Glomerular visceral epithelial cell (primary cell): ENCODE results near the gene PSMA6.
A peak's percentile ranks its signal among the peaks of the same experiment; 100 is the strongest.
"Not testable (repeated sequence)": the region's sequence is repeated elsewhere in the genome, so short reads cannot be mapped to it uniquely, and the experiment has no call there.

Experiments used
- DNase-seq: peaks from one replicate; pipeline ENCODE4 v3.0.0-alpha.2; 2016; ENCODE audit errors: extremely low spot score

The PSMA6 gene

DNA sequence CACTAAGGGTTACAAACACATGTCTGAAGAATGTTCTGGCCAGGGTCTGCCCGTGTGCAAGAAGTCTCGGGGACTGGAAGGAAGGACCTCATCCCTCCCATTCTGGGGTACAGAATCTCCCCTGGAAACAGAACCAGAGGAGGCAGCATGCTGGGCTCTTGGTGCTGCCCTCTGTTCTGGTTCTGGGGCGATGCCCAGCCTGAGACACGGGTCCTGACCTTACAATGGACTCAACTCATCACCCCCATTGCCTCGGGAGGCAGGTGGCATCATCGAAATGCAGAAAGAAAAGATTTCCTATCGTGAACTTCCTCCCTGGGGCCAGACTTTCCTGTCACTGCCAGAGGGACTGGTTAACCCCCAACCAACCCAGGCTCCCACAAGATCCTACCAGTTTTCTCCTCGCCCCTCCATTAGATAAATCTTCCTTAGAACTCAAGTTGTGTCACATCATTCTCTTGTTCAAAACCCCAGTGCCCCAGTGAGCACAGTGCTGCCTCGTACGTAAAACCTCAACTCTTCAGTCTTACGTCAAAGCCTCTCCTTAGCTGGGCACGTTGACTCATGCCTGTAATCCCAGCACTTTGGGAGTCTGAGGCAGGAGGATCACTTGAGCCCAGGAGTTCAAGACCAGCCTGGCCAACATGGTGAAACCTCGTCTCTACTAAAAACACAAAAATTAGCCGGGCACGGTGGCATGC is 52.1 kb downstream of the PSMA6 start:
- no peak for DNase-seq

DNA sequence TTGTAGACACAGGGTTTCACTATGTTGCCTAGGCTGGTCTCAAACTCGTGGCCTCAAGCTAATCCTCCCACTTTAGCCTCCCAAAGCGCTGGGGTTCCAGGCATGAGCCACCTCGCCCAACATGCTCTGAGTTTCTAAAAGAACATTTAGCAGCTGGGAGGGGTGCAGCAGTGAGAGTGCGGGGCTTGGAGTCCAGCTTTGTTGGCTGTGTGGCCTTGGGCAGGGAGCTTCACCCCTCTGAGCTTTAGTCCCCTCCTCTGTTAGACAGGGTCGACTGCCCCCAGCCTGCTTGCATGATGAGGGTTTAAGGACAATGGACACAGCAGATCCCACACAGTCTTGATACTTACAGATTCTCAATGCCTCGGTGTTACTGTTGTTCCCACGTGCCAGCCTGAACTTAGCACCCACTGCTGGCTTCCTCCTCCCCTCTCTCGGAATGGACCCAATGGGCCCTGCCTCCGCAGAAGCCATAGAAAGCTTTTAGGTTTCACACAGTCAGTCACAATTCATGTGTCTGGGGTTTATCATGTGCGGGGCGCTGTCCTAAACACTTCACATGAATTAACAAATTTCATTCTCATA is 54.6 kb downstream of the PSMA6 start:
- no peak for DNase-seq

DNA sequence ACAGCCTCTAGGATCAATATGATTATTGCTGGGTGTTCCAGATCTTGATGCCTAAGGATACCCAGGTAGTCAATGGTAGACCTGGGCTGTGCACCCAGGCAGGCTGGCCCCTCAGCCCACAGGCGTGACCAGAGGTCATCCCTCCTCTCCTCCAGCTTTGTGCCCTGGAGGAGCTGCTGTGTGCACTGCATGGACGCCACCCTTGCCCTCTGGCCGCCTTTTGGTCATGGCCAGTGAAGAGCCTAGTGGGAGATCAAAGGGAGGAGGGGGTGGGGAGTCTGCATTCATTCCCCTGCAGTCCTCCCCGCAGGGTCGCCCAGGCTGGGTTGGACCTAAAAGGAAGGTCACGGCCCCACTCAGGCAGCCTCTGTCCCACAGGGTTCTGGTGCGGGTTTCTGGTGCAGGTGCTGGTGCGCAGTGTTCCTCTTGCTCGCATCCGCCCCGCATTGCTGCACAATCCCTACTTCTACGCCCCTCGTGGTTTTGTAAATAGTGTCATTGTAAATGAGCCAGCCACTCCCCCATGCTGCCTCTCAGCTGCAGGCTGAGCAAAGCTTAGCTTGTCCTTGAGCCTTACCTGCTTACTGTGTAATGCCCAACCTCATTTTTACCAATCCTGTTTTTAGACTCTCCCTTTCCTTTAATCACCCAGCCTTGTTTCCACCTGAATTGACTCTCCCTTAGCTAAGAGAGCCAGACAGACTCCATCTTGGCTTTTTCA is 55.3 kb downstream of the PSMA6 start:
- no peak for DNase-seq

DNA sequence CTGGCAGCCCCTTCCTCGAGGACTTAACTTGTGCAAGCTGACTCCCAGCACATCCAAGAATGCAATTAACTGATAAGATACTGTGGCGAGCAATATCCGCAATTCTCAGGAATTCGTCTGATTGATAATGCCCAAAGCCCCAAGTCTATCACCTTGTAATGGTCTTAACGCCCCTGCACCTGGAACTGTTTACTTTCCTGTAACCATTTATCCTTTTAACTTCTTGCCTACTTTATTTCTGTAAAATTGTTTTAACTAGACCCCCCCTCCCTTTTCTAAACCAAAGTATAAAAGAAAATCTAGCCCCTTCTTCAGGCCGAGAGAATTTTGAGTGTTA is 55.8 kb downstream of the PSMA6 start:
- DNase-seq, result not testable (repeated sequence)

DNA sequence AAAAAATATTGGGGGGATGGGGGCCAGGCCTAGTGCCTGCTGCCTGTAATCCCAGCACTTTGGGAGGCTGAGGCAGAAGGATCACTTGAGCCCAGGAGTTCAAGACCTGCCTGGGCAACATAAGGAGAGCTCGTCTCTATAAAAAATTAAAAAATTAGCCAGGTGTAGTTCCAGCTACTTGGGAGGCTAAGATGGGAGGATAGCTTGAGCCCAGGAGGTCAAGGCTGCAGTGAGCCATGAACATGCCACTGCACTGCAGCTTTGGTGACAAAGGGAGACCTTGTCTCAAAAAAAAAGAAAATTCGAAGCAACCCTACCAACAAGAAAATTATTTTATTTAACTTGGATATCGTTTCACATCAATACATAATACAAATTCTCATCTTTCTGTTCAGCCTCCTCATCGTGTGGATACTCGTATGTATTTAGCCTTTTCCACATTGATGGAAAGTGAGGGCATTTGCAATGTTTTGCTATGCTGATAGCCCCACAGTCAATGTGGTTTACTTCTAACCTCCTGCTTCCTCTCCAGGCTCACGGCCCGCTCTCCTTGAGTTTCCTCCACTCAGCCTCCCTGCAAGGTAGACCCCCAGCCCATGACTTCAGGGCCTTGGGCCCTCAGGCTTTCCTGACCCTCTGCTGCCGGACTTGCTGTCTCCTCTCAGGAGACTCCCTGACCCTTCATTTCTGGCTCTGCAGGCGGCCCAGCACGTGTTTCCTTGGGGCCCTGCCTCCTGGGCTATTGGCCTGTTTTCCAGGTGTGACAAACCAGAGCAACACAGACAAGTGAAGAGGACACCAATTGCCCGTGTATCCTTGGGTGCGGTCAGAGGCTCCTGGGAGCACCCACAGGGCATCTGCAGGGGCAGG is 57.5 kb downstream of the PSMA6 start:
- DNase-seq, result no peak

DNA sequence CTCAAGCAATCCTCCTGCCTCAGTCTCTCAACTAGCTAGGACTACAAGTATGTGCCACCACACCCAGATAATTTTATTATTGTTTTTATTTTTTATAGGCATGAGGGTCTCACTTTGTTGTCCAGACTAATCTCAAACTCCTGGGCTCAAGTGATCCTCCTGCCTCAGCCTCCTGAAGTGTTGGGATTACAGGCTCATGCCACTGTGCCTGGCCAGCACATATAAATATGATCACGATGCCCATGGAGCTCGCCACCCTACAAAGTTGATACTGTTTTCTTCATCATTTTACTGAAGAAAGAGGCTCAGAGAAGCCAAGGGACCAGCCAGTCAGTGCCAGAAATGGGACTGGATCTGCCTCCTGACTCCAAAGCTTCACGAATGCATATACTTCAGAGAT is 59.3 kb downstream of the PSMA6 start:
- no peak for DNase-seq

DNA sequence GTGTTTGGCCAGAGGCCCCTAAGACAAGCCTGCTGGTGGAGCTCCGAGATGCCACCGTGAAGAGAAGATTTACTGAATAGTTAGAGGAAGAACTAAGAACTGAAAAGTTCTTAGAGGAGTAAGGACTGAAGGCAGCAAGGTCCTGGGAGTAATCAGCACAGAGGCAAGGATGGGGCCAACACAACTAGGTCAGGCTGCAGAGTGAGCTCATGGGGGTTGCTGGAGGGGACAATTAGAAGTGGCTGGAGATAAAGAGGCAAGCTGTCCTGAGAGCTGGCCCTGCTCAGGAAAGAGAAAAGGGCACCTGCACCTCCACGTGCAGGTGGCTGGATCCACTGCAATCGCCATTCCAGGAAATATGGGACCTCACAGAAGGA is 59.7 kb downstream of the PSMA6 start:
- DNase-seq, result no peak

DNA sequence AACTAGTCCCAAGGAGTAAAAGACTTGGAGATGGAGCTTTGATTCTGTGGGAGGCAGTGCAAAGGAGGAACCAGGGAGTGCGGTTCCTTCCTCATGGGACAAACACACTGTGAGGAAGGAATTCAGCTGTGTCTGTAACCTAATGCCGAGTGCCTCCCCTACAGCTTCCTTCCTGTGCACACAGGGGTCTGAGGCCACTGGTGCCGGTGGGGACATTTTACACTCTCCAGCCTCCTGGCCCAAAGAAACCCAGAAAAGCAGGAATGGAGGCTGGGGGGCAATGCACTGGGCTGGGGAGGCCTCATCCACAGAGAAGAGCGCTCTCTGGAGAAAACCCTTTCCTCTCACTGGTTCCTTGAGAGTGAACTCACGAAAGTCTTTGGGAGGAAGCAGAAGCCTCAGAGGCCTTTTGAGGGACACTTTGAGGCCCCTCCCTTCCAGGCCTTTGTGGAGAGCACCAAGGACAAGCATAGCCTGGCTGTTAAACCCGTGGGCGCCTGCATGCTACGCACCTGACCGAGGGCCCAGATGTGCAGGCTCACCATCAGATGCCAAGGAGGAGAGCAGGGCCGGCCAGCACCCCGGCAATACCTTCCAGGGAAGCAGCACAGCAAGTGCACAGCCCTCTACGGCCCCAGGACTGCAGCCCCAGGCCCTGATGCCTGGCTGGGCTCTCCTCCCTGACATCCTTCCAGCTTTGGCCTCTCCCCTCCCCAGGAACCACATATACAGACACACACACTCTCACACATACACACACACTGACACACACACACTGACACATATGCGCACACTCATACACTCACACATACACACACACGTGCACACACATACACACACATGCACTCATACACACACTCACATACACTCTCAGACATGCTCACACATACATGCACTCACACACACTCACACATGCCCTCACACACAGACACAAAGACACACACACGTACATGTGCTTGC is 60.4 kb downstream of the PSMA6 start:
- DNase-seq, result no peak

DNA sequence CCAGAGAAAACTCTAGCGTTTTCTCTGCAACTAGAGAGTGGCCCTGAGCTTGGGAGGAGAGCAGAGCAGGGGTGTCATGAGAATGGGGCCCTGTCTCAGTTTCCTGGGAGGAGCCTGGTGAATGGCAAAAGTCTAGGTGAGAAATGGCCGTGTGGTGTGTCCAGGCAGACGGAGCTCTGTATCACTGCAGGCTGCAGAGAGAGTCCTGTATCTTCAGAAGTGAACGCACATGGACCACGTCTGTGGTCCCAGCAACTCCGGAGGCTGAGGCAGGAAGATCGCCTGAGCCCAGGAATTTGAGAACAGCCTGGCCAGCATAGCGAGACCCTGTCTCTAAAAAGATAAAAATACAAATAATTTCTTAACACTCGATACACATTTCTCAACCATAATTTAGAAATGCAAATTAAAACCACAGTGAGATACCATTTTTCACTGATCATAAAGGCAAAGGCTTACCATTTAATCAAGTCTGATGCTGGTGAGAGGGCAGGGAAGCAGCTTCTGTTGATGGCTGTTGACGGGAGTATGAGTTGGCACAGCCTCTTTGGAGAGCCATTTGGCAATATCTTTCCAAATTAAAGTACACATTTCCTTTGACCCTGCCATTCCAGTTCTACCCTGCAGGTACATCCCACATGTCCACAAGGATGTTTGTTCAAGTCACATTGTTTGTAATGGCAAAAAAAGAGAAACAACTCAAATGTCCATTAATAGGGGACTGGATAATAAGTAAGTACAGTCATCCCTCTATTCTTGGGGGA is 61.4 kb downstream of the PSMA6 start:
- no peak for DNase-seq

DNA sequence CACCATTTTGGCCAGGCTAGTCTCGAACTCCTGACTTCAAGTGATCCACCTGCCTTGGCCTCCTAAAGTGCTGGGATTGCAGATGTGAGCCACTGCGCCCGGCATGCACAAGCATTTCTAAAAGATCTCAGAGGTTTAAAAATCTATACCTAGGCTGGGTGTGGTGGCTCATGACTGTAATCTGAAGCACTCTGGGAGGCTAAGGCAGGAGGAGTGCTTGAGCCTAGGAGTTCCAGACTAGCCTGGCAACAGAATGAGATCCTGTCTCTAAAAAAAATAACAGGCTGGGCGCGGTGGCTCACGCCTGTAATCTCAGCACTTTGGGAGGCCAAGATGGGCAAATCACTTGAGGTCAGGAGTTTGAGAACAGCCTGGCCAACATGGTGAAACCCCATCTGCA is 63.1 kb downstream of the PSMA6 start:
- DNase-seq, result not testable (repeated sequence)

DNA sequence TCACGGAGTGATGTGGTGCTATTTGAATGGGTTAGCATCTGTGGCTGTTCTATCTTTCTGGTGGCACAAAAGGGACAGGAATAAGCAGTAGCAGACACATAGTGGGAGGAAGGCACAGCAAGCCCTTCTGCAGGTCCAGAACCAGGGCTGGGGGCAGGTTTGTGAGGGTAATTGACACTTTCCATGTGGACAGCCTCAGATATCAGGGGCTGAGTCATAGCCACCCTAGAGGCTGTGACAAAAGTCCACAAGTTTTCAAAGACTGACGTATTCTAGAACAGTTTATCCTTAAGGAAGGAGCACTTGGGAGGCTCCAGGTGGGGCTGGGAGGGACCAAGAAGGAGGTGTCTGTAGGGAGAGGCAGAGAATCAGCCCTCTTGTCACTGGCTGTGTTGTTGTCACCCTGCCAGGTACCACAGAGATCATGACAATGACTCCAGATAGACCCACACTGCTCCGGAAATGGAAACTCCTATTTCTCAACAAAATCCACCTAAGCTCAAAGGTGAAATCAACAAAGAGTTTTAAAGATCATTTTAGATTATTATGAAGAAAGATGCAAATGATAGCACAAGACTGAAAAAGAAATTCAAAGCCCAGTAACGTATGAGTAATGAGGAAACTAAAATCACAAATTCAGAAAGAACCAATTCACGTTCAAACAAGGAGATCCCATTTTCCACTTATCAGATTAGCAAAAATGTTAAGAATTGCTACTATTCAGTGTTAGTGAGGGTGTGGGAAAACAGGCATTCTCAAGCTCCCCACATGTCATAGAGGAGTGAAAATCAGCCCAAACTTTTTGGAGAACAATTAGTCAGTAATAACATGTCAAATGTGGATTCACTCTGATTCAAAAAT is 64.0 kb downstream of the PSMA6 start:
- DNase-seq, result no peak

DNA sequence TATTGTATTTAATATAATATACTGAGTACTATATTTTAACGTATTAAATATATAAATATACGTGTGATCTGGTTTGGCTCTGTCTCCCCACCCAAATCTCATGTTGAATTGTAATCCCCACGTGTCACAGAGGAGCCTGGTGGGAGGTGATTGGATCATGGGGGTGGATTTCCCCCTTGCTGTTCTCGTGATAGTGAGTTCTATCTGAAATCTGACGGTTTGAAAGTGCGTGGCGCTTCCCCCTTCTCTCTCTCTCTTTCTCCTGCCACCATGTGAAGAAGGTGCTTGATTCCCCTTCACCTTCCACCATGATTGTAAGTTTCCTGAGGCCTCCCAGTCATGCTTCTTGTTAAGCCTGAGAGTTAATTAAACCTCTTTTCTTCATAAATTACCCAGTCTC is 67.5 kb downstream of the PSMA6 start:
- not testable (repeated sequence) for DNase-seq

DNA sequence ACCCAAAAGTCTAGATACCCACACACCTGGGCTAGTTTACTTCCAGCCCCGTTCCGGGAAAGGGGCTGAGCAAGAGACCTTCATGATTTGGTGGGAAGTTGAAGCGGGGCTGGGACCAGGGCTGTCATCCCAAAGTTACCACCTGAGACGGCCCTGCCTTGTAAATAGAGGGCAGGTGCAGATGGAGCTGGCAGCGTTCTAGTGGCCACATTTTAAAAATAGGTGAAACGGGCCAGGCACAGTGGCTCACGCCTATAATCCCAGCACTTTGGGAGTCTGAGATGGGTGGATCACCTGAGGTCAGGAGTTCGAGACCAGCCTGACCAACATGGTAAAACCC is 68.9 kb downstream of the PSMA6 start:
- no peak for DNase-seq

DNA sequence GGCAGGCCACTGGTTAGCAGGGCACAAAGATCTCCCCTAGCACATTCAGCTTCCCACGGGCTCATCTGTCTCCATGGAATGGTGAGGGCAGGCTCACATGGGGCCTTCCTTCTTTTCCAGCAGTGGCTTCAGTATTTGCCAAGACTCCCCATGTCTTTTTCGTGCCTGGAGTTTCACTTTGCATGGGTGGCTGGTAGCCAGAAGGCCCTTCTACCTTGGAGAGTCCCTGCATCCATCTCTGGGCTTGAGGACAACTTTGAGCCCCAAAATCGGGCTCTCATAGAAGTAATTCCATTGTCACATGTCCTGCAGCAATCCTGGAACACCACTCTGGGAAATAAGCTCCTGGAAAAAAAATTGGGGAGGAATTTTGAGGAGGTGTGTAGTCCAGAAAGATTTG is 70.3 kb downstream of the PSMA6 start:
- DNase-seq, result no peak

DNA sequence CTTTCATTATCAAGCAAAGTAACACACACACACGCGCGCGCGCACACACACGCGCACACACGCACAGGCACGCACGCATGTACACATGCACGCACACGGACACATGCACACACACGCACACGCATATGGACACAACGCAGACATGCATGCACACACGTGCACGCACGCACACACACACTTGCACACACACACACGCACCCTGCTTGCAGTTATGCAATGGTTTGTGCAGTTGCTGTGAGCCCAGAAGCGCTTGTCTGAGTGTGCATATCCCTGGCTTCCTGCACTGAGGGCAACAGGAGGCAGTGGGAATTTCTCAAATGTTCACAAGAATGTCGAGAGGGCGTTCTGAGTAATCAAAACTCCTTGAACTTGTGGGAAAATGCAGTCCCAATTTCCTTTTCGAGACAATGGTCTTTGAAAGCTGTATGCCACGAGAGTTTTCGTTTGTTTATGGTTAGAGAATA is 70.8 kb downstream of the PSMA6 start:
- DNase-seq, result no peak

DNA sequence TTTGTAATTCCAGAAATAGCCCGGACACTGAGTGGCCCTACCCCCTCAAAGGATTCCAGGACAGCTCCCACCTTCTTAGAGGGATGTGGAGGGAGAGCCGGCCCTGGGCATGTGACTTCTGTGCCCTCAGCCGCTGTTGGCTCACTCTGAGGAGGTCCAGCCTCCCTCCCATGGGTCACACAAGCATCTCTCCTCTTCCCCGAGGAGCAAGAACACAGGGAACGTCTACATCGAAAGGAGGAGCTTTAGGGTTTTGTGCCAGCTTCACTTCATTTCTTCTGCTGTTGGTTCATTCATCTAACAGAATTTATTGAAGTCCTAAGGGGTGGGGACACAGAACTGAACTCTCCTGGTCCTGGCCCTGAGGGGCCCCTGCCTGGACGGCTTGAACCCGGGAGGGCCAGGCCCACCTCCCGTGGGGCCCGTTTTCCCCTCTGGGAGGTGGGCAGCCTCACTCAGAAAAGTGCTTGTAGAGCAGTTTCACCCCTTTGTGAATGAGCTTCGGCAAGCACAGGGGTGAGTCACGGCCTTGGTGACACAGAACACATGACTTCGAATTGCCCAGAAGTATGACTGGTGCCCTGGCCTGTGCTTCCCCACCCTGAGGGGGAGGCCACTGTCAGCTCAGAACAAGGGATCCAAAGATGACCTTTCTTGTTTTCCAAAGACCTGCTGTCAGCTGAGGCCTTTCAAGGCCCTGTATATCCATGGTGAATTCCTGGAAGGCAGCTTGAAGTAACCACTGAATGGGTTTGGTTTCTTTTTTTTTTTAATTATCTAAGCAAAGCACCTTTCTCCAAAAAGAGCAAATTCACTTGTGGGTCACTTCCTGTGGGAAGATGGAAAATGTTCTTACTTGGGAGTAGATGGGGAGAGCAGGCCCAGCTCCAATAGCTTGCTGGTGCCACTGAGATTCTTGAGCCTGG is 73.2 kb downstream of the PSMA6 start:
- DNase-seq, result peak; percentile 78

DNA sequence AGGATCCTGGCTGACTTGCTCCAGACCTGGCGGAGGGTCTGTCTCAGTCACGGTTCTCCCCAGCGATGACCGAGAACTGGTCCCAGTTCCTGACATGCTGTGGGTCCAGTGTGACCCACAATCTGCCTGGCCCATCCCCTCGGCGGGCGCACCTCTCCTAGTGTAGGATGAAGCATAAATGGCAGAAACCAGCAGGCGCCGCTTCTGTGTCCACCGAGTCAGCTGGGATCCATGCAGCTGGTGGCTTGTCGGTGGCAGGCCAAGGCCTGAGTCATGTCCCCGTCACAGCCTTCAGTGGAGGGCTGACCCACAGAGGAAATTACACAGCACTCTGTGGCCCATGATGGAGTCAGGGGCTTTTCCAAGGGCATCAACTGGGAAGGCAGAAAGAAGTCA is 73.9 kb downstream of the PSMA6 start:
- DNase-seq, result peak; percentile 28

DNA sequence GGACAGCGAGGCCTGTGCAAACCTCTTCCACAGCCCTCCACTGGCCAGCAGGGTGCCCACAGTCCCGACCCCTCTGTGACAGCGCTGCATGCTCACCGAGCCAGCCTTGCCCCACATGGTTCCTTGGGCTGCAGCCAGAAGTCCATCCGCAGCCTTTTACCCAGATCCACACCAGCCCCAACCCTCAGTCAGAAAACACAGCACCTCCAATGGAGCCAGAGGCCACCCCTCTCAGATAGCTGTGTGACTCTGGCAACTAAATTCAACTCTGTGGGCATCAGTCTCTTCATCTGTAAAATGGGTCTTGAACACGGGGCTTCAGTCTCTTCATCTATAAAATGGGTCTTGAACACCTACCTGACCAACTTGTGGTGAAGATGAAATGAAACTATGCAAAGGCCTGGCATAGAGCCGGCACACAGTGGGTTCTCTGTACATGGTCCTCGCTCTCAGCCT is 74.4 kb downstream of the PSMA6 start:
- DNase-seq, result no peak

DNA sequence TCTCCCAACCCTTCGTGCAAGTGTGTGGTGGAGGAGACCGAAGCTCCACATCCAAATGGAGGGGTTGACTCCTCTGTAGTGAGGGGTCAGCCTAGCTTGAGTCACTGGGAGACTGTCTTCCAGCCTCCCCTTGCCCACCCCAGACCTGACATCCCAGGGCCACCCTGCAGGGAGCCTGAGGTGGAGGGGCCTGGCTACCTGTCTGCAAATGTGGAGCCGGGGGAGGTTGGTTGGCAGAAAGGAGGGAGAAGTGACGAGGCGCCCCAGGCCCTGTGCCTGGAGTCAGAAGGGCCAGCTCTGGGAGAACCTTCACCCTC is 74.8 kb downstream of the PSMA6 start:
- DNase-seq, result no peak
